GM18505 (cell line): ENCODE data around the gene MAP4.
A peak's percentile ranks its signal among the peaks of the same experiment; 100 is the strongest.

ENCODE experiments used
- ATAC-seq: cut with Tn5 transposase; IDR thresholded peaks from one replicate; pipeline ENCODE4 v1.9.1; 2021; ENCODE audit not compliant: unreplicated experiment
- POLR2A ChIP-seq: IDR thresholded peaks from 4 replicates; pipeline ENCODE4 v1.6.1; 2011; ENCODE audit warnings: borderline replicate concordance; ENCODE audit not compliant: insufficient read depth, insufficient read length; ENCODE audit errors: extremely low read depth

MAP4 gene

GRCh38 chr3:47825590-47825989 lies 190.6 kb downstream of the MAP4 start:
- ATAC-seq, result no peak
- no peak for TF ChIP-seq POLR2A

DNA sequence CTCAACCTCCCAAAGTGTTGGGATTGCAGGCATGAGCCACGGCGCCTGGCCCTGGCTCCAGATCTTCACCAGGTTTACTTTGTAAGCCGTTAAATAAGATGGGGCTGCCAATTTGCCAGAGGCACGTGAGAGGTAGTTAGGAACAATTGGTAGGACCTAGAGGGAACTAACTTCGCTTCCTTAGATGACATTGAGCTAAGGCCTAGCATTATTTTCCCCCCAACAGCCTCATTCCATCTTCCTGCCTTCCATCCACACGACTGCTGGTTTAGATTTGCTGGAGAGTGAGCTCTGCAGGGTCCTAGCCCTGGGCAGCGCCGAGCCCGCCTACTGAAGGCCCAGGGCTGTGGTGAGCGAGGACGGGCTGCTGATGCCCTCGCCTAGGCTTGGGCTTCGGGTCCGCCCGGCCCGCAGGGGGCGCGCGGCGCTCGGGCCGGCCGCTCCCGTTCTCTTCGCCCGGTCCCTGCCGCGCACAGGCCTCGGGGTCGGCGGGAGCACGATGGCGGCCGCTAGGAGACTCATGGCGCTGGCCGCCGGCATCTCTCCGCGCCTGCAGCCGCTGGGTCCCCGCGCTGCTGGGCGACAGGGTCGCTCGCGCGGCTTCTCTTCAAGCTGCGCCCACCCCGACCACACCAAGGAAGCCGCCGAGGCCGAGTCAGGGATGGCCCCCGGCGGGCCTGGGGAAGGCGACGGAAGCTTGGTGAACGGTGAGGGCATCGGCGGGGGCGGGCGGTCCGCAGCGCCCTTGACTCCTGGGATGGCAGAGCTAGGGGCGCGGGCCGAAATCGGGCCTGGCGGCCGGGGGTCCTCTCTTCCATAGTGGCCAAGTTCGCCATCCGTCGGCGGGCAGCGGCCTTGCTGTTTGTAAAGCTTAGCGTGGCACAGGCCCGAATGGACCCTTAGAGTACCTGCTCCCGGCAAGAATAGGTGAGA lies 191.4 kb downstream of the MAP4 start:
- TF ChIP-seq POLR2A, result peak; percentile 84
- ATAC-seq, result peak; percentile 87

- ATAC-seq, result no peak
- TF ChIP-seq POLR2A, result no peak
Observed at GRCh38 chr3:47817609-47818008, 198.6 kb downstream of the MAP4 start.

DNA sequence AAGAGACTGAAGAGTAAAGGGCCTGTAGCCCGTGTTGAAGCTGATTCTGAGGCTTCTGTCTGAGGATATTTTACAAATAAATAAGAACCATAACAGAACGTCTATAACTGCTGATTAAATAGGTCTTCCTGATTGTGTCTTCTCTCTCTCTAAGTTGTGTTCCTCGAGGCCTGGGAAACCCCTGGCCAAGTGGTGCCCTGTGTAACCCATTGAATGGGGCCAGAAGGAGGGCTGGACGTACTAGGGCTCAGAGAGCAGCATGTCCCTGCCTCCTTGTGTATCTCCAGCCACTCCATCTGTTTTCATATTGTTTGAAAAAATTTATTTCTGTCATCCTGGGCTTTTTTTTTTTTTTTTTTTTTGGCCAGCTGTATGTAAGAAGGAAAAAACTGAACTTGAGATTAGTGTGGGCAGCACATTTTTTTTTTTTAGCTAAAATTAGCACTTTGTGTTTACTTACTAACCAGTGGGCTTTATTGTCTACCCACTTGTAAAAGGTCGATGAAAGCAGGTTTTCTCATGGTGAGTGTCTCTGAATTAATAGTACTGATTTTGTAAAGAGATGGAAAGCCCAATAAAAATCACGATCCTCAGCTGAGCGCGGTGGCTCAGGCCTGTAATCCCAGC lies 202.6 kb downstream of the MAP4 start:
- no peak for ATAC-seq
- TF ChIP-seq POLR2A, result no peak

- ATAC-seq, result no peak
- no peak for TF ChIP-seq POLR2A
Observed at GRCh38 chr3:47804577-47804976, 211.6 kb downstream of the MAP4 start.

DNA sequence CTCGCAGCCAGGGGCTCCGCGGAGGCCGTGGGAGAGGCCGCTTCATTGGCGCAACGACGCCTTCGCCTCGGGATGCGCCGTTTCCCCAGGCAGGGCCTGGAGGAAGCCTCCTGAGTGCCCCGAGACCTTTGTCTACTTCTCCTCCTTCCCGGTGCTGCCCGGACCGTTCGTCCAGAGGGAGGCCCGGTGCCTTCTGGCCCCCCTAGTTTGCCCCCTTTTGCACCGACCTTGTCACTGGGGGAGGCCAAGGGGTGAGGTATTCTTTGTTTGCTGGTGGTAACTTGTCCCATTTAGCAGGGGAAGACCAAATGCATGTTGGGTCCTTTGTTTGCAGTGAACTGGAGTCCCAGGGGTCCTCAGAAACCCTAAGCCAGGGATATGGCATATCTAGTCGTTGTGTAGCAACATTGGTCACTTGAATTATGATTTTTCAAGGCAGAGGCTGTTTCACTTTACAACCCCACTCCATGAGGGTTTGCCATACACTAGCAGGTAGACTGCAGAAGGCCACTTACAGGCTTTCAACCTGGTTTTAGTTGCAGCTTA lies 212.7 kb downstream of the MAP4 start:
- no peak for TF ChIP-seq POLR2A
- no peak for ATAC-seq

DNA sequence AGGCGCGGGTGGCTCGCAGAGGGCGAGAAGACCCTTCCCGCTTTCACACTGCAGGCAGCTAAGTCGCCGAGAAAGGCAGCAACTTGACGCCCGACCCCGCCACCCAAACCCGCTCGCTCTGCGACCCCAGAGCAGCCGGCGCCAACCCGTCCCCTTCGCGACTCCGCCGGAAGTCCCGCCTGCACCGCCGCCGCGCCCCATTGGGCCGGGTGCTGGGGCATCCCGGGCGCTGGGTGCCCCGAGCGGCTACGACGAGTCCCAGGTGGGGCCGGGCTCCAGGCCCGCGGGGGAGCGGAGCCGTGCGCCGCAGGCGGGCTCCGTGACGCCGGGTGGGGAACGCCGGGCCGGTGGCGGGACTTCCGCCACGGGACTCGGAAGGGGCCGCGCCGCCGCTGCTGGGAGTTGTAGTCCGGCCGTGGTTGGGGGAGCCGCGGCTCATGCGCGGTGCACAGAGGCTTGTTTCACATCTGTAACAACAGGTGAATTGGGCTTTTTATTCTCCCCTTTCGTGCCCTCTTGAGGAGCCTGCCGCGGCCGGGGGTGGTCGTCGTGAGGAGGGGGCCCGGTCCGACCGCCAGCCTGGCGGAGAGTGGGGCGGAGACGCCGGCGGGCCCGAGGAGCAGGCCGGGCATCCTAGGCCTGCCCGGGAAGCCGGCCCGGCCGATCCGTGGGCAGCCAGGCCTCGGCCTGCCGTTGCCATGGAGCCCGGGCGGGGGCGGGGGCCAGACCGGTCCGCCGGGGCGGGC lies 213.3 kb downstream of the MAP4 start, which contains the start of gene DHX30:
Gene DHX30 (plus strand): TSS at position 405 of the 746 bp plus-strand sequence. CDS start 7,546 bp downstream, outside the sequence.
- peak; percentile 76 for TF ChIP-seq POLR2A
- peak; percentile 91 for ATAC-seq
